ENCODE data around the gene MACROD2. TPM values are rescaled to one million over a fixed set of nuclear protein-coding genes. Genes with fewer than 3 reads are reported as not detected.

Gene MACROD2
- polyA plus RNA-seq, 2 of the 4 experiments (the other 2 are of a cell fraction), result 0.96 to 1.3 TPM

- no peak for FAIRE-seq
- Histone ChIP-seq H3K9me3 (peaks cover 6% of the 10 kb centered on the region; the same call in 1 of the 3 replicates), H3K4me3 (no peak overlapping the region), H3K4me2 (no peak overlapping the region), H3K4me1 (no peaks in the 10 kb centered on the region), H3K27ac (no peak overlapping the region)
- POLR2A ChIA-PET, result no interaction called here
- CTCF ChIA-PET, result interaction anchor here (1.7 kb wide), 1 partner anchor 10 kb away, joined by 3 read pairs; no protein-coding TSS in a partner anchor
- no peak for ATAC-seq
- TF ChIP-seq MAZ (IDR thresholded peaks at IDR 0.05; ENCODE audit: borderline replicate concordance, low read depth, low read length) (no peak), ZSCAN20 (CRISPR knock-in tag; IDR thresholded peaks at IDR 0.05) (no peak)
- TF ChIP-seq, protein P1, sequence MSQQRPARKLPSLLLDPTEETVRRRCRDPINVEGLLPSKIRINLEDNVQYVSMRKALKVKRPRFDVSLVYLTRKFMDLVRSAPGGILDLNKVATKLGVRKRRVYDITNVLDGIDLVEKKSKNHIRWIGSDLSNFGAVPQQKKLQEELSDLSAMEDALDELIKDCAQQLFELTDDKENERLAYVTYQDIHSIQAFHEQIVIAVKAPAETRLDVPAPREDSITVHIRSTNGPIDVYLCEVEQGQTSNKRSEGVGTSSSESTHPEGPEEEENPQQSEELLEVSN (IDR thresholded peaks at IDR 0.05; ENCODE audit: borderline replicate concordance, low read depth), result no peak
- WGBS (ENCODE audit: missing lambda C conversion rate), result 14% methylated on average over 2 of the region's 2 CpGs
- no peak for DNase-seq (ENCODE audit: low read depth in 1 of 2, low spot score in 1 of 2)
These were observed 2099.9 kb downstream of the MACROD2 start for GRCh38 chr20:16095226-16095625.

GRCh38 chr20:16096756-16097326, 2101.5 kb downstream of the MACROD2 start:
- DNase-seq (ENCODE audit: low read depth in 1 of 2, low spot score in 1 of 2) (no peak), ATAC-seq (no peak), FAIRE-seq (no peak)
- H3K4me1 ChIP-seq, result no peaks in the 10 kb centered on the region
- ChIA-PET CTCF (interaction anchor here (0.6 kb wide), 1 partner anchor 1035 kb away, joined by 3 read pairs; no protein-coding TSS in a partner anchor), POLR2A (no interaction called here)
- H3K4me3 ChIP-seq, result no peak overlapping the region
- H3K4me2 ChIP-seq, result no peak overlapping the region
- no peaks in the 10 kb centered on the region for H3K9me3 ChIP-seq
- TF ChIP-seq CHD2 (IDR thresholded peaks at IDR 0.05; ENCODE audit: low read length, partially characterized antibody) (no peak), KDM1A (IDR thresholded peaks at IDR 0.05; ENCODE audit: low read depth) (no peak), ZSCAN20 (CRISPR knock-in tag; IDR thresholded peaks at IDR 0.05) (no peak), SMC3 (IDR thresholded peaks at IDR 0.05) (no peak), JUN (IDR thresholded peaks at IDR 0.05) (no peak), FOXS1 (CRISPR knock-in tag; IDR thresholded peaks at IDR 0.05) (no peak)
- 17% methylated on average over 4 of the region's 4 CpGs for WGBS (ENCODE audit: missing lambda C conversion rate)
- no peak overlapping the region for H3K27ac ChIP-seq

- CTCF ChIA-PET, result interaction anchor here (0.6 kb wide), 1 partner anchor 1036 kb away, joined by 3 read pairs; no protein-coding TSS in a partner anchor
- ATAC-seq (no peak), DNase-seq (ENCODE audit: low read depth in 1 of 2, low spot score in 1 of 2) (no peak), FAIRE-seq (no peak)
- 33% methylated on average over 4 of the region's 4 CpGs for whole genome bisulfite sequencing (ENCODE audit: missing lambda C conversion rate)
- Histone ChIP-seq H3K9me3 (no peaks in the 10 kb centered on the region), H3K4me2 (no peak overlapping the region), H3K27ac (no peak overlapping the region), H3K4me1 (no peaks in the 10 kb centered on the region), H3K4me3 (no peak overlapping the region)
- POLR2A ChIA-PET, result no interaction called here
- TF ChIP-seq PBX3 (IDR thresholded peaks at IDR 0.05) (no peak), POLR2A (IDR thresholded peaks at IDR 0.05; ENCODE audit: low read length) (no peak), HEYL (CRISPR knock-in tag; IDR thresholded peaks at IDR 0.05) (no peak), TFCP2L1 (CRISPR knock-in tag; IDR thresholded peaks at IDR 0.05) (no peak), KDM5A (IDR thresholded peaks at IDR 0.05) (no peak), HOXB13 (CRISPR knock-in tag; IDR thresholded peaks at IDR 0.05; ENCODE audit: low read depth) (no peak), MYC (IDR thresholded peaks at IDR 0.05; ENCODE audit: borderline replicate concordance, low read length) (no peak), NFE2L2 (conservative IDR thresholded peaks at IDR 0.05; ENCODE audit: low read length) (no peak), FOSL2 (IDR thresholded peaks at IDR 0.05) (no peak), FOSL2 (CRISPR knock-in tag; IDR thresholded peaks at IDR 0.05) (no peak), BHLHE40 (IDR thresholded peaks at IDR 0.05; ENCODE audit: low read depth, low read length) (no peak), RNF2 (IDR thresholded peaks at IDR 0.05; ENCODE audit: borderline replicate concordance, low read depth) (no peak), ZC3H11A (IDR thresholded peaks at IDR 0.05) (no peak)
- TF ChIP-seq, protein P2, sequence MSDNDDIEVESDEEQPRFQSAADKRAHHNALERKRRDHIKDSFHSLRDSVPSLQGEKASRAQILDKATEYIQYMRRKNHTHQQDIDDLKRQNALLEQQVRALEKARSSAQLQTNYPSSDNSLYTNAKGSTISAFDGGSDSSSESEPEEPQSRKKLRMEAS (IDR thresholded peaks at IDR 0.05), result no peak
- TF ChIP-seq, protein P1 (IDR thresholded peaks at IDR 0.05; ENCODE audit: borderline replicate concordance, low read depth), result no peak
These were observed 2102.5 kb downstream of the MACROD2 start for GRCh38 chr20:16097788-16098187.

Data from A549 (cell line).